Measurements from ENCODE around the gene HDAC6. TPM values are rescaled to one million over a fixed set of nuclear protein-coding genes. Genes with fewer than 3 reads are reported as not detected.

HDAC6 gene
- total RNA-seq, 1 experiment from 2014 or later: 79.9 TPM

- Histone ChIP-seq H3K4me2 (ENCODE audit: low read length) (no peak overlapping the region), H3K9me3 (ENCODE audit: control insufficient read depth in 1 of 2, insufficient read depth in 1 of 2, low read depth in 1 of 2, low read length in 2 of 2) (no peaks in the 10 kb centered on the region), H3K4me1 (ENCODE audit: control insufficient read depth in 1 of 2, insufficient read depth in 2 of 2, low read length in 2 of 2) (peaks cover under 1 to 4% of the 10 kb centered on the region in 2 experiments; a peak in 3 of 4 replicates), H3K9me2 (ENCODE audit: insufficient read depth) (no peaks in the 10 kb centered on the region), H4K20me1 (ENCODE audit: insufficient read depth) (no peaks in the 10 kb centered on the region), H3K27me3 (ENCODE audit: insufficient read depth, low read length) (no peaks in the 10 kb centered on the region), H2AFZ (ENCODE audit: low read depth, low read length, poor library complexity, severe bottlenecking) (no peak overlapping the region), H3K9ac (ENCODE audit: low read length) (no peak overlapping the region), H3K79me2 (ENCODE audit: insufficient read depth, low read length) (no peaks in the 10 kb centered on the region), H3K36me3 (ENCODE audit: control insufficient read depth in 1 of 2, insufficient read depth in 2 of 2, low read length in 2 of 2) (no peaks in the 10 kb centered on the region), H3K4me3 (replicated peaks in 1 of 2; ENCODE audit: low read depth in 1 of 2, low read length in 2 of 2) (no peak overlapping the region), H3K27ac (ENCODE audit: low read depth, low read length) (no peak overlapping the region)
- TF ChIP-seq CBX3 (IDR thresholded peaks at IDR 0.05; ENCODE audit: low read depth) (no peak), POLR2AphosphoS5 (IDR thresholded peaks at IDR 0.05; ENCODE audit: low read depth, low read length) (no peak), TCF7L2 (IDR thresholded peaks at IDR 0.05; ENCODE audit: borderline replicate concordance, extremely low read depth, insufficient read depth, insufficient read length) (no peak), ELF1 (IDR thresholded peaks at IDR 0.05; ENCODE audit: borderline replicate concordance, low read depth) (no peak)
- POLR2A ChIA-PET: no interaction called here
- ATAC-seq (no peak), DNase-seq (ENCODE audit: low read depth, low spot score) (no peak)
- intact Hi-C loops (cut with micrococcal nuclease): no loop called here
- BruUV-seq (replicated peaks): no TSS peak
- CTCF ChIA-PET: no interaction called here
- RAD21 ChIA-PET (ENCODE audit: low non-redundant PET in 1 of 2, low total read pairs in 2 of 2, uncharacterized antibody in 2 of 2, unreplicated experiment in 2 of 2): no interaction called here
Observed at GRCh38 chrX:48789366-48790220, 12.3 kb upstream of the HDAC6 start.

DNA sequence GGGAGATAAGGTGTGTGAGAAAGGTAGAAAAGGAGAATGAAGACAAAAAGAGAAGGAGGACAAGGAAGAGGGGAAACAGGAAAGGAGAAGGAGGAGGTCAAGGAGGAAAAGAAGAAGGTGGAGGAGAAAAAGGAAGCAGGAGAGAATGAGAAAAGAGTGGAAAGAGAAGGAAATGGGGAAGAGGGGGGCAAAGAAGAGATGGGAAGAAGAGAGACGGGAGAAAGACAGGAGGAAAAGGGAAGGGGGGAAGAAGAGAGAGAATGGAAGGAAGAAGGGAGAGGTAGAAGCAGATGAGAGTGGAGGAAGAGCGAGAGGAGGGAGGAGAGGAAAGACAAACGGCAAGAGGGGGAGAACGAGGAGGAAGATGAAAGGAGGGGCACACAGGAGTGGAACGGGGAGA, 11.4 kb upstream of the HDAC6 start:
- RAD21 ChIA-PET (ENCODE audit: low non-redundant PET in 1 of 2, low total read pairs in 2 of 2, uncharacterized antibody in 2 of 2, unreplicated experiment in 2 of 2): no interaction called here
- Histone ChIP-seq H2AFZ (ENCODE audit: low read depth, low read length, poor library complexity, severe bottlenecking) (no peak overlapping the region), H4K20me1 (ENCODE audit: insufficient read depth) (no peaks in the 10 kb centered on the region), H3K27ac (ENCODE audit: low read depth, low read length) (no peak overlapping the region), H3K9ac (ENCODE audit: low read length) (no peak overlapping the region), H3K9me3 (ENCODE audit: control insufficient read depth in 1 of 2, insufficient read depth in 1 of 2, low read depth in 1 of 2, low read length in 2 of 2) (no peaks in the 10 kb centered on the region), H3K4me3 (replicated peaks in 1 of 2; ENCODE audit: low read depth in 1 of 2, low read length in 2 of 2) (no peak overlapping the region), H3K79me2 (ENCODE audit: insufficient read depth, low read length) (no peaks in the 10 kb centered on the region), H3K36me3 (ENCODE audit: control insufficient read depth in 1 of 2, insufficient read depth in 2 of 2, low read length in 2 of 2) (no peaks in the 10 kb centered on the region), H3K9me2 (ENCODE audit: insufficient read depth) (no peaks in the 10 kb centered on the region), H3K4me2 (ENCODE audit: low read length) (no peak overlapping the region), H3K27me3 (ENCODE audit: insufficient read depth, low read length) (no peaks in the 10 kb centered on the region), H3K4me1 (ENCODE audit: control insufficient read depth in 1 of 2, insufficient read depth in 2 of 2, low read length in 2 of 2) (peaks cover 9 to 13% of the 10 kb centered on the region in 2 experiments)
- no peak for DNase-seq (ENCODE audit: low read depth, low spot score)
- POLR2A ChIA-PET: no interaction called here
- CTCF ChIA-PET: no interaction called here
- BruUV-seq (replicated peaks): no TSS peak
- intact Hi-C loops (cut with micrococcal nuclease): no loop called here
- TF ChIP-seq EGR1 (IDR thresholded peaks at IDR 0.05; ENCODE audit: low read depth): no peak
- TF ChIP-seq ZNF274 (IDR thresholded peaks at IDR 0.05; ENCODE audit: low read depth, low read length): no peak
- no peak for TF ChIP-seq EZH2phosphoT487 (IDR thresholded peaks at IDR 0.05; ENCODE audit: borderline replicate concordance)
- TF ChIP-seq CTCF (IDR thresholded peaks at IDR 0.05 in 2 of 3, conservative IDR thresholded peaks at IDR 0.05 in 1 of 3; ENCODE audit: borderline replicate concordance in 1 of 3, insufficient read depth in 1 of 3, low read depth in 2 of 3, low read length in 2 of 3): no peak
- TF ChIP-seq FOSL1 (IDR thresholded peaks at IDR 0.05; ENCODE audit: low read depth): no peak
- TF ChIP-seq, protein P1, sequence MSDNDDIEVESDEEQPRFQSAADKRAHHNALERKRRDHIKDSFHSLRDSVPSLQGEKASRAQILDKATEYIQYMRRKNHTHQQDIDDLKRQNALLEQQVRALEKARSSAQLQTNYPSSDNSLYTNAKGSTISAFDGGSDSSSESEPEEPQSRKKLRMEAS (IDR thresholded peaks at IDR 0.05): no peak
- no peak for TF ChIP-seq ZFX (IDR thresholded peaks at IDR 0.05)
- TF ChIP-seq REST (IDR thresholded peaks at IDR 0.05; ENCODE audit: low read depth): no peak
- ATAC-seq: no peak
